ENCODE results near the gene LIG4.

The LIG4 gene

DNA sequence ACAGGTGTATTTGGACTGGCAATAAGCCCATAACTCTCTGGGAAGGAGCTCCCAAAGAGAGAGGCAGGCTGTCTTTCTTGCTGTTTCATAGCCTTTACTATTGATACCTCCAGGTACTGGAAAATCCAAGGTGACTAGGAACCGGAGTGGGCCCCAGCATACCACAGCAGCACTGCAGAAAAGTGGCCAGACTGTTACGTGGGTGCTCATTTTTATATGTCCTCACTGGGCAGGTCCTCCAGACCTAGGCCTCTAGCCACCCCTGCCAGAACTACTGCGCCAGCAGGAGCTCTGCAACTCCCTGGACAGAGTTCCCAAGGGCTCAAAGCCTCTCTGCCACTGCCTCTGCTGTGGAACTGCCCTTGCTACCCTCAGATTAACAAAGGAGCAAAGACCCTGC is 46.4 kb downstream of the LIG4 start:
- no peak for DNase-seq (ENCODE audit: extremely low read depth, insufficient read length)
- no peaks in the 10 kb centered on the region for H3K36me3 ChIP-seq (ENCODE audit: control insufficient read depth, insufficient read depth, low read length)
- no peak overlapping the region for H3K4me3 ChIP-seq (replicated peaks; ENCODE audit: low read depth, low read length)
- TF ChIP-seq, protein P1, sequence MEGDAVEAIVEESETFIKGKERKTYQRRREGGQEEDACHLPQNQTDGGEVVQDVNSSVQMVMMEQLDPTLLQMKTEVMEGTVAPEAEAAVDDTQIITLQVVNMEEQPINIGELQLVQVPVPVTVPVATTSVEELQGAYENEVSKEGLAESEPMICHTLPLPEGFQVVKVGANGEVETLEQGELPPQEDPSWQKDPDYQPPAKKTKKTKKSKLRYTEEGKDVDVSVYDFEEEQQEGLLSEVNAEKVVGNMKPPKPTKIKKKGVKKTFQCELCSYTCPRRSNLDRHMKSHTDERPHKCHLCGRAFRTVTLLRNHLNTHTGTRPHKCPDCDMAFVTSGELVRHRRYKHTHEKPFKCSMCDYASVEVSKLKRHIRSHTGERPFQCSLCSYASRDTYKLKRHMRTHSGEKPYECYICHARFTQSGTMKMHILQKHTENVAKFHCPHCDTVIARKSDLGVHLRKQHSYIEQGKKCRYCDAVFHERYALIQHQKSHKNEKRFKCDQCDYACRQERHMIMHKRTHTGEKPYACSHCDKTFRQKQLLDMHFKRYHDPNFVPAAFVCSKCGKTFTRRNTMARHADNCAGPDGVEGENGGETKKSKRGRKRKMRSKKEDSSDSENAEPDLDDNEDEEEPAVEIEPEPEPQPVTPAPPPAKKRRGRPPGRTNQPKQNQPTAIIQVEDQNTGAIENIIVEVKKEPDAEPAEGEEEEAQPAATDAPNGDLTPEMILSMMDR (IDR thresholded peaks at IDR 0.05; ENCODE audit: insufficient read depth, low read length, poor library complexity, severe bottlenecking), result no peak
- H3K27me3 ChIP-seq (replicated peaks; ENCODE audit: control insufficient read depth, insufficient read depth, low read length), result no peaks in the 10 kb centered on the region

DNA sequence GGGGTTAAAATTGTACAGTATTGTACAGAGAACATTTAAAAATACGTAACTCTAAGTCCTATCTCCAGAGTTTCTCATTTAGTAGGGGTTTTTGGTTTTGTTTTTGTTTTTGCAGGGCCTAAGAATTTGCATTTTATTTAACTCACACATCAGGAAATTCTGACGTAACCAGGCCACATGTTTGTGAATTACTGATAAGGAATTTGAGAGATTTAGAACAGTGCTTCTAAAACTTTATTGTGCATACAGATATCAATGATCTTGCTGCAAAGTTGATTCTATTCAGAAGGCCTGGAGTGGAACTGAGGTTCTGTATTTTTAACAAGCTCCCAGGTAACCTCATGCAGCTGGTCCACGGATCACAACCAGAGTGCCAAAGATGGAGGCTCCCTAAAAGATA is 49.3 kb downstream of the LIG4 start:
- DNase-seq (ENCODE audit: extremely low read depth, insufficient read length), result no peak
- Histone ChIP-seq H3K27me3 (replicated peaks; ENCODE audit: control insufficient read depth, insufficient read depth, low read length) (no peaks in the 10 kb centered on the region), H3K36me3 (ENCODE audit: control insufficient read depth, insufficient read depth, low read length) (no peaks in the 10 kb centered on the region), H3K4me3 (replicated peaks; ENCODE audit: low read depth, low read length) (no peak overlapping the region)
- TF ChIP-seq, protein P1 (IDR thresholded peaks at IDR 0.05; ENCODE audit: insufficient read depth, low read length, poor library complexity, severe bottlenecking), result no peak

DNA sequence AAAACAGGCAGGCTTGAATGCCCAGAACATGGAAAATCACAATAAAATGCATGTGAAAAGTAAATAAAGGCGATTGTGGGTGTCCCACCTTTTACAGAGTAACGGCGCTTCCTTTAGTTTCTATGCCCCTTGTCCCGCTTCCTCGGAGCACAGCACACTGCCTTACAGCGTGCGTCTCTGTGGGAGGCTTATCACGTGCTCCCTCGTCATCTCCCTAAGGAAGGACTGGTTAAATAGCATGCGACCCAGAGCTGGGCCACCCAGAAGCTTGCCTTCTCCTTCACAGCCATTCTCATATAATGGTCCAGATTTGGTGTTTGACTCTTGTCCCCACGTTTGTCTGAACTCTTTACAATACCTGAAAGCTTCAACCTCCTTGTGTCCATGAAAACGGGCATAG is 56.6 kb downstream of the LIG4 start:
- Histone ChIP-seq H3K27me3 (replicated peaks; ENCODE audit: control insufficient read depth, insufficient read depth, low read length) (no peaks in the 10 kb centered on the region), H3K4me3 (replicated peaks; ENCODE audit: low read depth, low read length) (no peak overlapping the region), H3K36me3 (ENCODE audit: control insufficient read depth, insufficient read depth, low read length) (no peaks in the 10 kb centered on the region)
- TF ChIP-seq, protein P1 (IDR thresholded peaks at IDR 0.05; ENCODE audit: insufficient read depth, low read length, poor library complexity, severe bottlenecking), result no peak
- DNase-seq (ENCODE audit: extremely low read depth, insufficient read length), result no peak

Measured in GM06990 (cell line).